Neural cell (in vitro differentiated cells): Measurements from ENCODE around the gene ZDHHC11. TPM values are rescaled to one million over a fixed set of nuclear protein-coding genes. Genes with fewer than 3 reads are reported as not detected.
"Not testable (repeated sequence)": the region's sequence is repeated elsewhere in the genome, so short reads cannot be mapped to it uniquely, and the experiment has no call there.

ENCODE experiments used
- H2AFZ ChIP-seq: fragments of 200-600, 300-800 bp; sonication (generic), shearing (Covaris generic); 2 replicates; pipeline ENCODE4 v1.6.0; 2014; ENCODE audit warnings: low read depth, mild to moderate bottlenecking, antibody characterized with exemption, low read length, moderate library complexity
- H3F3A ChIP-seq: fragments of 200-600 bp; shearing (Covaris generic); 2 replicates; pipeline ENCODE4 v1.6.1; 2016; ENCODE audit warnings: mild to moderate bottlenecking, moderate library complexity, mixed read lengths, antibody characterized with exemption, low read length; ENCODE audit not compliant: insufficient read depth, poor library complexity, severe bottlenecking
- H3K27ac ChIP-seq: fragments of 200-600, 300-800 bp; sonication (generic), shearing (Covaris generic); 2 replicates; pipeline ENCODE4 v1.5.1; 2014; ENCODE audit warnings: mild to moderate bottlenecking, low read length, moderate library complexity
- H3K27me3 ChIP-seq: fragments of 300-800, 200-600 bp; sonication (generic), shearing (Covaris generic); 2 replicates; pipeline ENCODE4 v1.6.0; 2014; ENCODE audit warnings: mild to moderate bottlenecking, low read depth, low read length, moderate library complexity; ENCODE audit not compliant: insufficient read depth
- H3K36me3 ChIP-seq: fragments of 300-800, 200-600 bp; sonication (generic), shearing (Covaris generic); 2 replicates; pipeline ENCODE4 v1.5.1; 2014; ENCODE audit warnings: mild to moderate bottlenecking, antibody characterized with exemption, low read length, moderate library complexity; ENCODE audit not compliant: insufficient read depth
- H3K4me2 ChIP-seq: fragments of 300-800, 200-600 bp; sonication (generic), shearing (Covaris generic); 2 replicates; pipeline ENCODE4 v1.6.0; 2014; ENCODE audit warnings: mild to moderate bottlenecking, low read length
- H3K4me3 ChIP-seq: fragments of 300-800, 200-600 bp; sonication (generic), shearing (Covaris generic); 2 replicates; pipeline ENCODE4 v1.5.1; 2014; ENCODE audit warnings: mild to moderate bottlenecking, low read length, moderate library complexity
- H3K79me2 ChIP-seq: fragments of 200-600 bp; shearing (Covaris generic); replicated peaks from 2 replicates; pipeline ENCODE4 v1.6.0; 2014; ENCODE audit warnings: mild to moderate bottlenecking, low read length, moderate library complexity; ENCODE audit not compliant: insufficient read depth
- H3K9ac ChIP-seq: fragments of 300-800, 200-600 bp; sonication (generic), shearing (Covaris generic); 2 replicates; pipeline ENCODE4 v1.6.1; 2016; ENCODE audit warnings: mild to moderate bottlenecking, low read length, mixed read lengths
- H3K9me2 ChIP-seq: fragments of 200-600 bp; shearing (Covaris generic); 2 replicates; pipeline ENCODE4 v1.6.1; 2016; ENCODE audit warnings: mild to moderate bottlenecking, low read length, mixed read lengths; ENCODE audit not compliant: insufficient read depth
- H3K9me3 ChIP-seq: fragments of 200-600, 300-800 bp; sonication (generic), shearing (Covaris generic); 2 replicates; pipeline ENCODE4 v1.6.1; 2016; ENCODE audit warnings: mild to moderate bottlenecking, mixed run types, low read length, moderate library complexity, mixed read lengths
- H4K20me1 ChIP-seq: fragments of 200-600 bp; shearing (Covaris generic); 2 replicates; pipeline ENCODE4 v1.6.1; 2016; ENCODE audit warnings: mild to moderate bottlenecking, mixed run types; ENCODE audit not compliant: insufficient read depth
- EP300 ChIP-seq: fragments of 450-650 bp; conservative IDR thresholded peaks from 2 replicates; pipeline ENCODE4 v1.6.1; 2014; ENCODE audit warnings: antibody characterized with exemption, mild to moderate bottlenecking, moderate library complexity; ENCODE audit not compliant: poor library complexity, severe bottlenecking
- EZH2 ChIP-seq: fragments of 200-600, 300-800 bp; shearing (Covaris generic), sonication (generic); IDR thresholded peaks from 2 replicates; pipeline ENCODE4 v1.6.1; 2014; ENCODE audit warnings: antibody characterized with exemption, low read length, borderline replicate concordance, mild to moderate bottlenecking; ENCODE audit not compliant: insufficient read depth, poor library complexity, severe bottlenecking
- MXI1 ChIP-seq: fragments of 450-650 bp; conservative IDR thresholded peaks from 2 replicates; pipeline ENCODE4 v1.6.1; 2014; ENCODE audit warnings: antibody characterized with exemption, mild to moderate bottlenecking; ENCODE audit not compliant: poor library complexity, severe bottlenecking
- POLR2AphosphoS5 ChIP-seq: IDR thresholded peaks from 2 replicates; pipeline ENCODE4 v1.6.1; 2012
- RAD21 ChIP-seq: fragments of 450-650 bp; conservative IDR thresholded peaks from 2 replicates; pipeline ENCODE4 v1.6.1; 2014; ENCODE audit warnings: antibody characterized with exemption, mild to moderate bottlenecking, moderate library complexity
- SMC3 ChIP-seq: fragments of 450-650 bp; conservative IDR thresholded peaks from 2 replicates; pipeline ENCODE4 v1.6.1; 2014; ENCODE audit warnings: antibody characterized with exemption, mild to moderate bottlenecking, moderate library complexity; ENCODE audit not compliant: poor library complexity
- TAF1 ChIP-seq: IDR thresholded peaks from 2 replicates; pipeline ENCODE4 v1.6.1; 2012; ENCODE audit warnings: low read depth
- polyA plus RNA-seq: library from polyadenylated mRNA; depleted of rRNA; stranded (reverse); fragments of >200 nt; gene quantifications from 2 replicates; pipeline ENCODE4 v1.2.3, GENCODE V29; 2014
- TF ChIP-seq, protein P1 (sequence below): fragments of 450-650 bp; IDR thresholded peaks from 2 replicates; pipeline ENCODE4 v1.5.1; 2014; ENCODE audit warnings: antibody characterized with exemption, mild to moderate bottlenecking, moderate library complexity; ENCODE audit not compliant: poor library complexity, severe bottlenecking
- TF ChIP-seq, protein P2 (sequence below): IDR thresholded peaks from 2 replicates; pipeline ENCODE4 v1.6.1; 2012; ENCODE audit warnings: borderline replicate concordance

Gene ZDHHC11
- polyA plus RNA-seq, 1 donor from 2014 or later = 11.4 TPM

DNA sequence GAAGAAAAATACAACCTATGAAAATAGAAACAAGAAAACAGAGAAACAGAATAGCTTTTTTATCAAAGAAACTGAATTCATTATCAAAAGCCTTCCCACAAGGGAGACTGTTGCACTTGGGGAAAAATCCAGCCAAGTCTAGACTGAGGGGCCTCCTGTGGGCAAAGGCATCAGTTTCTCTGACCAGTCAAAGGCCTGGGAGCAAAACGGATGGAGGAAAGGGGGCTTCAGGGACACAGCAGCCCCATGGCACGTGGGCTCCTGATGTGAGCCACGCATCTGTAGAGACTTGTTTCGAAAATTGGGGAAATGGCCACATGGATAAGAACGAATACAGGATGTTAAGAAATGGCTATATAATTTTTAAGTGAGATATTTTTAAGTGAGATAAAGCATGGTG, 87.4 kb downstream of the ZDHHC11 start:
- no peaks in the 10 kb centered on the region for H4K20me1 ChIP-seq
- no peak overlapping the region for H2AFZ ChIP-seq
- H3K9me2 ChIP-seq = no peaks in the 10 kb centered on the region
- H3K9me3 ChIP-seq = no peaks in the 10 kb centered on the region
- H3K4me3 ChIP-seq = no peak overlapping the region
- H3K27ac ChIP-seq = no peak overlapping the region
- H3K79me2 ChIP-seq = no peaks in the 10 kb centered on the region
- H3K4me2 ChIP-seq = no peak overlapping the region
- H3K27me3 ChIP-seq = no peaks in the 10 kb centered on the region
- TF ChIP-seq, protein P1, sequence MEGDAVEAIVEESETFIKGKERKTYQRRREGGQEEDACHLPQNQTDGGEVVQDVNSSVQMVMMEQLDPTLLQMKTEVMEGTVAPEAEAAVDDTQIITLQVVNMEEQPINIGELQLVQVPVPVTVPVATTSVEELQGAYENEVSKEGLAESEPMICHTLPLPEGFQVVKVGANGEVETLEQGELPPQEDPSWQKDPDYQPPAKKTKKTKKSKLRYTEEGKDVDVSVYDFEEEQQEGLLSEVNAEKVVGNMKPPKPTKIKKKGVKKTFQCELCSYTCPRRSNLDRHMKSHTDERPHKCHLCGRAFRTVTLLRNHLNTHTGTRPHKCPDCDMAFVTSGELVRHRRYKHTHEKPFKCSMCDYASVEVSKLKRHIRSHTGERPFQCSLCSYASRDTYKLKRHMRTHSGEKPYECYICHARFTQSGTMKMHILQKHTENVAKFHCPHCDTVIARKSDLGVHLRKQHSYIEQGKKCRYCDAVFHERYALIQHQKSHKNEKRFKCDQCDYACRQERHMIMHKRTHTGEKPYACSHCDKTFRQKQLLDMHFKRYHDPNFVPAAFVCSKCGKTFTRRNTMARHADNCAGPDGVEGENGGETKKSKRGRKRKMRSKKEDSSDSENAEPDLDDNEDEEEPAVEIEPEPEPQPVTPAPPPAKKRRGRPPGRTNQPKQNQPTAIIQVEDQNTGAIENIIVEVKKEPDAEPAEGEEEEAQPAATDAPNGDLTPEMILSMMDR = no peak
- TF ChIP-seq EZH2 (no peak), POLR2AphosphoS5 (no peak), SMC3 (no peak), RAD21 (no peak), TAF1 (no peak)
- H3K36me3 ChIP-seq = peaks cover 24% of the 10 kb centered on the region
- H3F3A ChIP-seq = no peaks in the 10 kb centered on the region
- H3K9ac ChIP-seq = no peak overlapping the region

DNA sequence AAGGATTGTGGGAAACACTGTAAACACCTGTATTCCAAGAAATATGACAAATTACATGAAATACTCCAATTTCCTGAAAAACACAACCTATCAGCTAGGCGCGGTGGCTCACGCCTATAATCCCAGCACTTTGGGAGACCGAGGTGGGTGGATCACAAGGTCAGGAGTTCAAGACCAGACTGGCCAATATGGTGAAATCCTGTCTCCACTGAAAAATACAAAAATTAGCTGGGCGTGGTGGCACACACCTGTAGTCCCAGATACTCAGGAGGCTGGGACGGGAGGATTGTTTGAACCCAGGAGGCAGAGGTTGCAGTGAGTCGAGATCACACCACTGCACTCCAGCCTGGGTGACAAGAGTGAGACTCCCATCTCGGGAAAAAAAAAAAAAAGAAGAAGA, 87.8 kb downstream of the ZDHHC11 start:
- H3F3A ChIP-seq, H3K79me2 ChIP-seq, H4K20me1 ChIP-seq, H3K27ac ChIP-seq, H3K9me2 ChIP-seq, H3K27me3 ChIP-seq, H2AFZ ChIP-seq, H3K4me3 ChIP-seq, H3K9ac ChIP-seq, H3K9me3 ChIP-seq, H3K4me2 ChIP-seq: not testable (repeated sequence)
- H3K36me3 ChIP-seq = peaks cover 24% of the 10 kb centered on the region

DNA sequence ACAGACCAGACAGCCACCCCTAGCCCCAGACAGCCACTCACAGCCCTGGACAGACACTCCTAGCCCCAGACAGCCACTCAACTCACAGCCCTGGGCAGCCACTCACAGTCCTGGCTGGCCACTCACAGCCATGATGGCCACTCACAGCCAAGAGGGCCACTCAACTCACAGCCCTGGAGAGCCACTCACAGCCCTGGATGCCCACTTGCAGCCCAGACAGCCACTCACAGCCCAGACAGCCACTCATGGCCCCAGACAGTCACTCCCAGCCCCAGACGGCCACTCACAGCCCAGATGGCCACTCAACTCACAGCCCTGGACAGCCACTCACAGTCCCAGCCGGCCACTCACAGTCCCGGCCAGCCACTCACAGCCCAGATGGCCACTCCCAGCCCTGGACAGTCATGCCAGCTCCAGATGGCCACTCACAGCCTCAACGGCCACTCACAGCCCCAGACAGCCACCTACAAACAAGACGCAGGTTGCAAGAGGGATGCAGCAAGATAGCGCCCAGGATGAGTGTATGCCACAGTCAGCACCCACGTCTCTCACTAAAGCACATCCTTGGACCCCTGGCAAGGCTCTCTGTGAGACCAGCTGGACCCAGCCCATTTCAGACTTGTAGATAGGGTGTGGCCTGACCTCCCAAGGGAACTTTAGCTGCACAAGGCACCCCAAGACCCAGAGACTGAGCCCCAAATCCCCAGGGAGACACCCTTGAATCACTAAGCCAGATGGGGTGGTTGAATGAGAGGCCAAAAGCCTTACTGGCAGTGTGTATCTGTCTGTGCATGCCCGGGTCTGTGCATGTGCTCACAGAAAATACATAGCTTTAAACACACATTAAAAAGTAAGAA, 88.7 kb downstream of the ZDHHC11 start:
- H3F3A ChIP-seq = no peaks in the 10 kb centered on the region
- no peak overlapping the region for H2AFZ ChIP-seq
- H3K4me2 ChIP-seq = no peak overlapping the region
- TF ChIP-seq, protein P1 = no peak
- no peak for TF ChIP-seq TAF1
- TF ChIP-seq MXI1 = no peak
- no peak for TF ChIP-seq SMC3
- TF ChIP-seq, protein P2, sequence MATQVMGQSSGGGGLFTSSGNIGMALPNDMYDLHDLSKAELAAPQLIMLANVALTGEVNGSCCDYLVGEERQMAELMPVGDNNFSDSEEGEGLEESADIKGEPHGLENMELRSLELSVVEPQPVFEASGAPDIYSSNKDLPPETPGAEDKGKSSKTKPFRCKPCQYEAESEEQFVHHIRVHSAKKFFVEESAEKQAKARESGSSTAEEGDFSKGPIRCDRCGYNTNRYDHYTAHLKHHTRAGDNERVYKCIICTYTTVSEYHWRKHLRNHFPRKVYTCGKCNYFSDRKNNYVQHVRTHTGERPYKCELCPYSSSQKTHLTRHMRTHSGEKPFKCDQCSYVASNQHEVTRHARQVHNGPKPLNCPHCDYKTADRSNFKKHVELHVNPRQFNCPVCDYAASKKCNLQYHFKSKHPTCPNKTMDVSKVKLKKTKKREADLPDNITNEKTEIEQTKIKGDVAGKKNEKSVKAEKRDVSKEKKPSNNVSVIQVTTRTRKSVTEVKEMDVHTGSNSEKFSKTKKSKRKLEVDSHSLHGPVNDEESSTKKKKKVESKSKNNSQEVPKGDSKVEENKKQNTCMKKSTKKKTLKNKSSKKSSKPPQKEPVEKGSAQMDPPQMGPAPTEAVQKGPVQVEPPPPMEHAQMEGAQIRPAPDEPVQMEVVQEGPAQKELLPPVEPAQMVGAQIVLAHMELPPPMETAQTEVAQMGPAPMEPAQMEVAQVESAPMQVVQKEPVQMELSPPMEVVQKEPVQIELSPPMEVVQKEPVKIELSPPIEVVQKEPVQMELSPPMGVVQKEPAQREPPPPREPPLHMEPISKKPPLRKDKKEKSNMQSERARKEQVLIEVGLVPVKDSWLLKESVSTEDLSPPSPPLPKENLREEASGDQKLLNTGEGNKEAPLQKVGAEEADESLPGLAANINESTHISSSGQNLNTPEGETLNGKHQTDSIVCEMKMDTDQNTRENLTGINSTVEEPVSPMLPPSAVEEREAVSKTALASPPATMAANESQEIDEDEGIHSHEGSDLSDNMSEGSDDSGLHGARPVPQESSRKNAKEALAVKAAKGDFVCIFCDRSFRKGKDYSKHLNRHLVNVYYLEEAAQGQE = no peak
- TF ChIP-seq POLR2AphosphoS5 = no peak
- no peak for TF ChIP-seq EZH2
- no peak for TF ChIP-seq EP300
- TF ChIP-seq RAD21 = no peak
- no peak overlapping the region for H3K4me3 ChIP-seq
- no peak overlapping the region for H3K9ac ChIP-seq
- H3K9me3 ChIP-seq = no peaks in the 10 kb centered on the region
- H3K79me2 ChIP-seq = no peaks in the 10 kb centered on the region
- H3K9me2 ChIP-seq = no peaks in the 10 kb centered on the region
- H3K36me3 ChIP-seq = peaks cover 24% of the 10 kb centered on the region
- no peaks in the 10 kb centered on the region for H4K20me1 ChIP-seq
- no peak overlapping the region for H3K27ac ChIP-seq
- no peaks in the 10 kb centered on the region for H3K27me3 ChIP-seq
